Measurements from ENCODE around the gene ARHGAP10. TPM values are rescaled to one million over a fixed set of nuclear protein-coding genes. Genes with fewer than 3 reads are reported as not detected.

Gene ARHGAP10
- total RNA-seq, 1 experiment from 2014 or later = 6.1 TPM

- Mint-ChIP-seq H3K4me1 (ENCODE audit: low read depth, unreplicated experiment) (peaks cover 7% of the 10 kb centered on the region), H3K9me3 (ENCODE audit: low read depth, unreplicated experiment) (peaks cover 8% of the 10 kb centered on the region), H3K36me3 (ENCODE audit: insufficient read depth, unreplicated experiment) (no peaks in the 10 kb centered on the region), H3K27me3 (ENCODE audit: unreplicated experiment) (no peaks in the 10 kb centered on the region), H3K27ac (ENCODE audit: unreplicated experiment) (no peak overlapping the region), H3K4me3 (ENCODE audit: low read depth, unreplicated experiment) (no peak overlapping the region)
- TF ChIP-seq, protein P1, sequence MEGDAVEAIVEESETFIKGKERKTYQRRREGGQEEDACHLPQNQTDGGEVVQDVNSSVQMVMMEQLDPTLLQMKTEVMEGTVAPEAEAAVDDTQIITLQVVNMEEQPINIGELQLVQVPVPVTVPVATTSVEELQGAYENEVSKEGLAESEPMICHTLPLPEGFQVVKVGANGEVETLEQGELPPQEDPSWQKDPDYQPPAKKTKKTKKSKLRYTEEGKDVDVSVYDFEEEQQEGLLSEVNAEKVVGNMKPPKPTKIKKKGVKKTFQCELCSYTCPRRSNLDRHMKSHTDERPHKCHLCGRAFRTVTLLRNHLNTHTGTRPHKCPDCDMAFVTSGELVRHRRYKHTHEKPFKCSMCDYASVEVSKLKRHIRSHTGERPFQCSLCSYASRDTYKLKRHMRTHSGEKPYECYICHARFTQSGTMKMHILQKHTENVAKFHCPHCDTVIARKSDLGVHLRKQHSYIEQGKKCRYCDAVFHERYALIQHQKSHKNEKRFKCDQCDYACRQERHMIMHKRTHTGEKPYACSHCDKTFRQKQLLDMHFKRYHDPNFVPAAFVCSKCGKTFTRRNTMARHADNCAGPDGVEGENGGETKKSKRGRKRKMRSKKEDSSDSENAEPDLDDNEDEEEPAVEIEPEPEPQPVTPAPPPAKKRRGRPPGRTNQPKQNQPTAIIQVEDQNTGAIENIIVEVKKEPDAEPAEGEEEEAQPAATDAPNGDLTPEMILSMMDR (IDR thresholded peaks at IDR 0.05; ENCODE audit: unreplicated experiment) = no peak
- intact Hi-C loops (cut with micrococcal nuclease; ENCODE audit: unreplicated experiment) = no loop called here
- BruUV-seq (replicated peaks) = no TSS peak
- DNase-seq = no peak
- CTCF ChIA-PET = no interaction called here
Observed at GRCh38 chr4:148118633-148119032, 386.7 kb downstream of the ARHGAP10 start.

- intact Hi-C loops (cut with micrococcal nuclease; ENCODE audit: unreplicated experiment) = no loop called here
- BruUV-seq (replicated peaks) = no TSS peak
- no peaks in the 10 kb centered on the region for H3K27me3 Mint-ChIP-seq (ENCODE audit: unreplicated experiment)
- H3K36me3 Mint-ChIP-seq (ENCODE audit: insufficient read depth, unreplicated experiment) = no peaks in the 10 kb centered on the region
- H3K4me1 Mint-ChIP-seq (ENCODE audit: low read depth, unreplicated experiment) = peaks cover 8% of the 10 kb centered on the region
- TF ChIP-seq, protein P1 (IDR thresholded peaks at IDR 0.05; ENCODE audit: unreplicated experiment) = no peak
- peaks cover 12% of the 10 kb centered on the region for H3K9me3 Mint-ChIP-seq (ENCODE audit: low read depth, unreplicated experiment)
- H3K27ac Mint-ChIP-seq (ENCODE audit: unreplicated experiment) = no peak overlapping the region
- CTCF ChIA-PET = no interaction called here
- no peak overlapping the region for H3K4me3 Mint-ChIP-seq (ENCODE audit: low read depth, unreplicated experiment)
- DNase-seq = no peak
Observed at GRCh38 chr4:148120216-148120615, 388.3 kb downstream of the ARHGAP10 start.

Small RNA genes lying within 50 kb of the gene (microRNA-seq; reads per million reads assigned to microRNA genes)
- gene MIR4799 = not detected

Other genes with a start within 250 kb of the ARHGAP10 start
- gene TMEM184C, start 114.7 kb upstream of the ARHGAP10 start, total RNA-seq (2022) = 23.3 and 30.1 TPM in 2 replicates
- gene PRMT9, start 47.9 kb upstream of the ARHGAP10 start, total RNA-seq (2022) = 4.8 and 7.3 TPM in 2 replicates

All from Calu3 (cell line).